ENCODE measurements around the gene MPHOSPH9.

DNA sequence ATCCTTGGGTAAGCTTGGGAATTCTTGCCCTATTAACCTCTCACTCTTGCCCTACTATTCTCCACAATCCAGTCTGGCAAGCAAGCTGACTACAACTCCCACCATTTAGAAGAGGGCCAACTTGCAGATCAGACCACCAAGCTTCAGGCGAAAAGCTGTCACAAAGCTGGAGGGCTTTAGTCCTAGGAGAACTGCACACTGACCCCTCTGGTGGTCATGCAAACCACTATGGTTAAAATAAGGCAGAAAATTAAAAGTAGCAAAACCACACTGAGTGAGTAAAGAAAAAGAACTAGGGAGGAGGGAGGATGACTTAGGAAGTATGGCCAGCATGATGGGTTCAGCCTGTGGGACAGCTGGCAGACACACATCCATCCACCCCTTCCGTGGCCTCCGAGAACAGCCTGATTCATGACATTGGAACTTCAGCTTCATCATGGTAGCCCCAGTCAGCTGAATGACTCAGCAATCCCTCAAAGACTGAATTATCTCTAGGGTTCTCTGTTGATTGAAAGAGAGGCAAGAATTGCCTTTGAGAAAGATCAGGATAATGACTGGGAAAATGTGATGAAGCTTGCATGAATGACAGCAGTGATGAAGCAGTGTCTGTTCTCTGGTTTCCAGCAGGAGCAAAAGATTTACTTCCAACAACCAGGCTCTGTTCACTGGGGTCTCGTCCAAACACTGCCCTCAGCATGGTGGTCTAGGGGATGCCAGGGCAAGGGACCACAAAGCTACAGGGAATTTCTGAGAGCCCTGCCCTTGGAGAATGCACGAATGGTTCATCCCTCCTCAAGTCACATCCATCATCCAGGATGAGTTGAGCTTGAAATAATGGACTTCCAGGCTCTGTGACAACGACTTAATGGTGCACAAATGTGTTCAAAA, 106.4 kb downstream of the MPHOSPH9 start:
- TF ChIP-seq, protein P1, sequence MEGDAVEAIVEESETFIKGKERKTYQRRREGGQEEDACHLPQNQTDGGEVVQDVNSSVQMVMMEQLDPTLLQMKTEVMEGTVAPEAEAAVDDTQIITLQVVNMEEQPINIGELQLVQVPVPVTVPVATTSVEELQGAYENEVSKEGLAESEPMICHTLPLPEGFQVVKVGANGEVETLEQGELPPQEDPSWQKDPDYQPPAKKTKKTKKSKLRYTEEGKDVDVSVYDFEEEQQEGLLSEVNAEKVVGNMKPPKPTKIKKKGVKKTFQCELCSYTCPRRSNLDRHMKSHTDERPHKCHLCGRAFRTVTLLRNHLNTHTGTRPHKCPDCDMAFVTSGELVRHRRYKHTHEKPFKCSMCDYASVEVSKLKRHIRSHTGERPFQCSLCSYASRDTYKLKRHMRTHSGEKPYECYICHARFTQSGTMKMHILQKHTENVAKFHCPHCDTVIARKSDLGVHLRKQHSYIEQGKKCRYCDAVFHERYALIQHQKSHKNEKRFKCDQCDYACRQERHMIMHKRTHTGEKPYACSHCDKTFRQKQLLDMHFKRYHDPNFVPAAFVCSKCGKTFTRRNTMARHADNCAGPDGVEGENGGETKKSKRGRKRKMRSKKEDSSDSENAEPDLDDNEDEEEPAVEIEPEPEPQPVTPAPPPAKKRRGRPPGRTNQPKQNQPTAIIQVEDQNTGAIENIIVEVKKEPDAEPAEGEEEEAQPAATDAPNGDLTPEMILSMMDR (IDR thresholded peaks at IDR 0.05): no peak
- no peak for TF ChIP-seq ZFX (IDR thresholded peaks at IDR 0.05; ENCODE audit: borderline replicate concordance)

All from 22Rv1 (cell line).